K562 (cell line): Measurements from ENCODE around the gene TMEM135.

Experiments used
- ETV6 ChIP-seq, 3 experiments: fragments of 150-350 bp in 1 of 3; sonication (generic) in 1 of 3; formaldehyde crosslinking in 1 of 3; IDR thresholded peaks; 2 replicates each; pipeline versions ENCODE4 v1.6.1 to v1.8.0; 2014 to 2022; ENCODE audit warnings: borderline replicate concordance in 2 of 3, low read depth in 2 of 3, antibody characterized with exemption in 1 of 3, low read length in 1 of 3, mild to moderate bottlenecking in 1 of 3, missing genetic modification reagents in 1 of 3
- ILF3 ChIP-seq: fragments of 450-650 bp; IDR thresholded peaks from 2 replicates; pipeline ENCODE4 v1.6.1; 2018; ENCODE audit warnings: antibody characterized with exemption, mild to moderate bottlenecking, moderate library complexity, borderline replicate concordance
- L3MBTL2 ChIP-seq: fragments of 450-650 bp; IDR thresholded peaks from 2 replicates; pipeline ENCODE4 v1.6.1; 2016; ENCODE audit warnings: mild to moderate bottlenecking, moderate library complexity
- MEF2D ChIP-seq: conservative IDR thresholded peaks from 2 replicates; pipeline ENCODE4 v1.6.1; 2016; ENCODE audit warnings: low read depth, missing genetic modification characterization, missing compliant biosample characterization
- NFE2L1 ChIP-seq: fragments of 450-650 bp; IDR thresholded peaks from 2 replicates; pipeline ENCODE4 v1.6.1; 2016; ENCODE audit warnings: missing genetic modification characterization, low read depth, mild to moderate bottlenecking, missing compliant biosample characterization, moderate library complexity, borderline replicate concordance
- SAFB2 ChIP-seq: fragments of 200-400 bp; formaldehyde crosslinking; IDR thresholded peaks from 2 replicates; pipeline ENCODE4 v1.6.1; 2018; ENCODE audit warnings: borderline replicate concordance, low read length, low read depth, moderate library complexity; ENCODE audit not compliant: severe bottlenecking
- SIN3A ChIP-seq, 2 experiments: fragments of 150-350 bp in 1 of 2; IDR thresholded peaks; 2 replicates each; pipeline ENCODE4 v1.6.1; 2011 to 2016; ENCODE audit warnings: borderline replicate concordance in 2 of 2, low read depth in 2 of 2, low read length in 2 of 2, mild to moderate bottlenecking in 2 of 2, moderate library complexity in 2 of 2; ENCODE audit not compliant: control insufficient read depth in 1 of 2
- SRSF7 ChIP-seq: fragments of 200-400 bp; formaldehyde crosslinking; optimal IDR thresholded peaks from 2 replicates; pipeline ENCODE3; 2017; ENCODE audit warnings: mild to moderate bottlenecking, low read depth, low read length
- TEAD4 ChIP-seq, 2 experiments: sonication (generic) in 1 of 2; formaldehyde crosslinking in 1 of 2; IDR thresholded peaks; 2 replicates each; pipeline versions ENCODE4 v1.6.1 to v1.8.0; 2012 to 2022; ENCODE audit warnings: borderline replicate concordance in 1 of 2, inconsistent platforms in 1 of 2, low read length in 1 of 2, mild to moderate bottlenecking in 1 of 2, missing genetic modification reagents in 1 of 2
- ZBTB8A ChIP-seq: fragments of 450-650 bp; IDR thresholded peaks from 2 replicates; pipeline ENCODE4 v1.6.1; 2018; ENCODE audit warnings: mild to moderate bottlenecking, moderate library complexity; ENCODE audit not compliant: partially characterized antibody
- ZFPM2 ChIP-seq: fragments of 250-450 bp; sonication (Bioruptor Pico); IDR thresholded peaks from 2 replicates; pipeline ENCODE4 v1.5.1; 2022; ENCODE audit warnings: mild to moderate bottlenecking
- TF ChIP-seq, protein P1 (sequence below), 3 experiments: IDR thresholded peaks in 2 of 3; conservative IDR thresholded peaks in 1 of 3; 2 replicates each; pipeline ENCODE4 v1.5.1; 2011 to 2012; ENCODE audit warnings: low read length in 3 of 3, mild to moderate bottlenecking in 3 of 3, control low read depth in 2 of 3, improper control_type of control experiment in 1 of 3, inconsistent platforms in 1 of 3, low read depth in 1 of 3, mixed read lengths in 1 of 3, moderate library complexity in 1 of 3; ENCODE audit not compliant: insufficient read depth in 2 of 3
- TF ChIP-seq, protein P2 (sequence below): fragments of 250-450 bp; sonication (Bioruptor Pico); IDR thresholded peaks from 2 replicates; pipeline ENCODE4 v1.9.0; 2021; ENCODE audit warnings: mild to moderate bottlenecking

DNA sequence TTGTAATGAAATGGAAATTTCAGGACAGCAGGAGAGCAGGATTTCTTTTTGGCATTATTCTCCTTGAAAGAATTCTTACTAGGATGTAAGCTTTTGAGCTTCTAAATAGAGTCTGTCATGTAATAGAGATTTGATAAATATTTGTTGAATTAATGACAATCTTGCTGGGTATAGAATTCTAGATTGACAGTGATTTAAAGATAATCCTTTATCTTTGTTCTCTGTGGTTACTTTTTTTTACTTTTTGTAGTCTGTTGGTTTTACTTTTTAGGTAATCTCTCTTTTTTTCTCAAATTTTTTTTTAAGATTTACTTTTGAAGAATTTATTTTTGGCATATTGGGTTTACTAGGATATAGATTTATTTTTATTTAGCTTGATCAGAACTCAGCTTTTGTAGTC lies 54.8 kb downstream of the TMEM135 start:
- TF ChIP-seq ZFPM2 (CRISPR knock-in tag): no peak
- no peak for TF ChIP-seq SAFB2
- no peak for TF ChIP-seq ETV6 (IDR thresholded peaks at IDR 0.05; ENCODE audit: borderline replicate concordance in 1 of 2, low read depth in 2 of 2, low read length in 1 of 2)
- no peak for TF ChIP-seq ETV6 (CRISPR knock-in tag; IDR thresholded peaks at IDR 0.05; ENCODE audit: borderline replicate concordance)
- no peak for TF ChIP-seq MEF2D
- TF ChIP-seq, protein P1, sequence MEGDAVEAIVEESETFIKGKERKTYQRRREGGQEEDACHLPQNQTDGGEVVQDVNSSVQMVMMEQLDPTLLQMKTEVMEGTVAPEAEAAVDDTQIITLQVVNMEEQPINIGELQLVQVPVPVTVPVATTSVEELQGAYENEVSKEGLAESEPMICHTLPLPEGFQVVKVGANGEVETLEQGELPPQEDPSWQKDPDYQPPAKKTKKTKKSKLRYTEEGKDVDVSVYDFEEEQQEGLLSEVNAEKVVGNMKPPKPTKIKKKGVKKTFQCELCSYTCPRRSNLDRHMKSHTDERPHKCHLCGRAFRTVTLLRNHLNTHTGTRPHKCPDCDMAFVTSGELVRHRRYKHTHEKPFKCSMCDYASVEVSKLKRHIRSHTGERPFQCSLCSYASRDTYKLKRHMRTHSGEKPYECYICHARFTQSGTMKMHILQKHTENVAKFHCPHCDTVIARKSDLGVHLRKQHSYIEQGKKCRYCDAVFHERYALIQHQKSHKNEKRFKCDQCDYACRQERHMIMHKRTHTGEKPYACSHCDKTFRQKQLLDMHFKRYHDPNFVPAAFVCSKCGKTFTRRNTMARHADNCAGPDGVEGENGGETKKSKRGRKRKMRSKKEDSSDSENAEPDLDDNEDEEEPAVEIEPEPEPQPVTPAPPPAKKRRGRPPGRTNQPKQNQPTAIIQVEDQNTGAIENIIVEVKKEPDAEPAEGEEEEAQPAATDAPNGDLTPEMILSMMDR (IDR thresholded peaks at IDR 0.05 in 2 of 3, conservative IDR thresholded peaks at IDR 0.05 in 1 of 3; ENCODE audit: insufficient read depth in 2 of 3, low read depth in 1 of 3, low read length in 3 of 3): no peak
- no peak for TF ChIP-seq ILF3
- no peak for TF ChIP-seq L3MBTL2
- TF ChIP-seq, protein P2, sequence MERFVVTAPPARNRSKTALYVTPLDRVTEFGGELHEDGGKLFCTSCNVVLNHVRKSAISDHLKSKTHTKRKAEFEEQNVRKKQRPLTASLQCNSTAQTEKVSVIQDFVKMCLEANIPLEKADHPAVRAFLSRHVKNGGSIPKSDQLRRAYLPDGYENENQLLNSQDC (CRISPR knock-in tag): no peak
- TF ChIP-seq NFE2L1 (tag): no peak
- TF ChIP-seq TEAD4 (IDR thresholded peaks at IDR 0.05; ENCODE audit: low read length): no peak
- TF ChIP-seq TEAD4 (CRISPR knock-in tag; IDR thresholded peaks at IDR 0.05; ENCODE audit: borderline replicate concordance): no peak
- TF ChIP-seq SIN3A (IDR thresholded peaks at IDR 0.05; ENCODE audit: borderline replicate concordance in 2 of 2, control insufficient read depth in 1 of 2, low read depth in 2 of 2, low read length in 2 of 2): no peak
- no peak for TF ChIP-seq ZBTB8A
- TF ChIP-seq SRSF7: no peak
